Measurements from ENCODE around the gene HADHB.
"Not testable (repeated sequence)": the region's sequence is repeated elsewhere in the genome, so short reads cannot be mapped to it uniquely, and the experiment has no call there.

Gene HADHB

DNA sequence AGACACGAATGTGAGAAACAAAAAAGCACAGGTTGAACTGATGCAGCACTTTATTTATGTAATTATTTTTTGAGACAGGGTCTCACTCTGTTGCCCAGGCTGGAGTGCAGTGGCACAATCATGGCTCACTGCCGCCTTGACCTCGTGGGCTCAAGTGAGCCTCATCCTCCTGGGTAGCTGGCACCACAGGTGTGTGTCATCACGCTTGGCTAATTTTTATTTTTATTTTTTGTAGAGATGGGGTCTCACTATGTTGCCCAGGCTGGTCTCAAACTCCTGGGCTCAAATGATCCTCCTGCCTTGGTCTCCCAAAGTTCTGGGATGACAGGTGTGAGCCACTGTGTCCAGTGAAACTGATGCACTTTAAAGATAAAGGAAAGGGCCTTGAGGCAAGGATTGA is 84.3 kb downstream of the HADHB start:
- DNase-seq (ENCODE audit: low read depth in 2 of 2): not testable (repeated sequence)

DNA sequence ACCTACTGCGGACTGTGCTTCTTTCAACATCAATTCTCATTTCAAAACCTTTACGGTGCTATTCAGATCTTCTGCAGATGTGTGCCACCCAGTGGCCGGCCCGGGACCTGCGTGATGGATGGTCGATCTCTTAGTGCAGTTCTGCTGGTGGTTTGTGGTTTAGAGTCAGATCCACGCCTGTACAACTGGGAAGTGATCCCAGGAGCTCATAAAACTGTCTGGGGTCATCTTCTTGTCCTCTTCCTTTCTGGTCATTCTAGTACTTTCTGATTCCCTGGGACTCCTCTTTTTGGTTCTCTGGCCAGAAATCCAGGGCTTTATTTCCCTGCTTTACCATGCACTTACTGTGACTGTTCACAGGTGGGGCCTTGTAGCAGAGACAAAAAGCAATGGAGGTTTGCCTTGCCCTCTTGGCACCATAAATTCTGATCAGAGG is 85.4 kb downstream of the HADHB start:
- DNase-seq (ENCODE audit: low read depth in 2 of 2): peak; percentile 53 to 66

DNA sequence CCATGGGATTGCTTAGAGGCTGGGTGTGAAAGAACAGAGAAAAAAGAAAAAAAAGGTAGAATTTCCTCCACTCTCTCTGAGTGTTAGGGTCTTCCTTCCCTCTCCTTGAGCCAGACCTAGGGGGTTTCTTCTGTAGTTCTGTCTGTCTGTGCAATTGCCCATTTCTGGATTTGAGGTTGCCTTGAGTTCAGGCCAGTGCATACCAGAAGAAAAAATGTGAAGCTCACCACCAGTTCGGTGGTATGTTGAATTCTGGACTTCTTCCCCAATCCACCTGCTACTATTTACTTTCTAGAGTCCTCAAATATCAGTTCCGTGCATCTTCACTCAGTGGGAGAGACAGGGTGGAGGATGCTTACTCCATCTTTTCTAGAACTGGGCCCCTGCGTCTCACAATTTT is 85.9 kb downstream of the HADHB start:
- DNase-seq (ENCODE audit: low read depth in 2 of 2): no peak

DNA sequence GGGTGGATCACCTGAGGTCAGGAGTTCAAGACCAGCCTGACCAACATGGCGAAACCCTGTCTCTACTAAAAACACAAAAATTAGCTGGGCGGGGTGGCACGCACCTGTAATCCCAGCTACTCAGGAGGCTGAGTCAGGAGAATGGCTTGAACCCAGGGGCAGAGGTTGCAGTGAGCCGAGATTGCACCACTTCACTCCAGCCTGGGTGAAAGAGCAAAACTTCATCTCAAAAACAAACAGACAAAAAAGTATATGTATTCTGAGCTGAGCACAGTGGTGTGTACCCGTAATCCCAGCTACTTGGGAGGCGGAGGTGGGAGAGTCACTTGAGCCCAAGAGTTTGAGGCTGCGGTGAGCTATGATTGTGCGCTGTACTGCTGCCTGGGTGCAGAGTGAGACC is 86.6 kb downstream of the HADHB start:
- DNase-seq (ENCODE audit: low read depth in 2 of 2): not testable (repeated sequence)

DNA sequence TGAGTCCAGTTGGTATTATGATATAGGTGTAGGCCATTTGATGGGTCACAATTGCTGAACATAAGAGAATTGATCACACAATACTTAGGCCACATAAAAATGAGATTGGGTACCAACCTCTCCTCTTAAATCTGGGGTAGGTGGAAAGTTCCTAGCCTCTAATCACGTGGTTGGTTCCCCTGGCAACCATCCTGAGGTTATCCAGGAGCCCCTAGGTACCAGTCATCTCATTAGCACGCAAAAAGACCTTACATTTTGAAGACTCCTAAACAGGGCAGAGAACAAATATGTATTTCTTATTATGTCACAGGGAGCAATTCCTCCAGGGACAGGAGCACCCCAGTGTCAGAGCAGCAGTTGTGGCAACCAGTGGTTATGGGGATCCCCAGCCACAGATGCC is 88.6 kb downstream of the HADHB start:
- no peak for DNase-seq (ENCODE audit: low read depth in 2 of 2)

DNA sequence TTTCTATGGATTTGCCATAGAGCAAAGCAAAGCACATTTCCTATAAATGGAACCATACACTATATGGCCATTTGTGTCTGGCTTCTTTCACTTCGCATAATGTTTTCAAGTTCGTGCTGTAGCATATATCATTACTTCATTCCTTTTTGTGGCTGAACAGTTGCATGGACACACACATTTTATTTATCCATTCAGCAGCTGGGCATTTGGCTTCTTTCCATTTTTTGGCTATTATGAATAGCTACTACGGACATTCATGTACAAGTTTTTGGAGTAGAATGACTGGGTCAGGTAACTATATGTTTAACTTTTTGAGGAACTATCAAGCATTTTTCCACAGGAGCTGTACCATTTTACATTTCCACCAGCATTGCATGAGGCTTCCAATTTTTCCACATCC is 90.5 kb downstream of the HADHB start:
- DNase-seq (ENCODE audit: low read depth in 2 of 2): no peak

DNA sequence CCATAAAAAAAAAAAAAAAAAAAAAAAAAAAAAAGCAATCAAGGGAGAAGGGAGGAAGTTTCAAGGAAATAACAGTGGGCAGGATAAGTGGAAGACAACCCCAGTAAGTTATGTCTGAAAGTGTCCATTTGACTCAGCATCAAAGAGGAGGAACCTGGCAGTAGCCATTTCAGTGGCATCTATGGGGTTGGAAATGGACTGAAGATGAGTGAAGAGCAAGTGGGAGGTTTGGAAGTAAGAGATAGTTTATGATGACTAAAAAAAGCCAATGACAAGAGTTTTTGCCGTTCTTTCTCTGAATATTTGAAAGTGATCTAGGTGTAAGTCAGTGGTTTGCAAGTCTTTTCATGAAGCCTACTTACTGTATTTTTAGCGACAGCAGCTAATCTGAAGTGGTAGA is 92.0 kb downstream of the HADHB start:
- DNase-seq (ENCODE audit: low read depth in 2 of 2): no peak

DNA sequence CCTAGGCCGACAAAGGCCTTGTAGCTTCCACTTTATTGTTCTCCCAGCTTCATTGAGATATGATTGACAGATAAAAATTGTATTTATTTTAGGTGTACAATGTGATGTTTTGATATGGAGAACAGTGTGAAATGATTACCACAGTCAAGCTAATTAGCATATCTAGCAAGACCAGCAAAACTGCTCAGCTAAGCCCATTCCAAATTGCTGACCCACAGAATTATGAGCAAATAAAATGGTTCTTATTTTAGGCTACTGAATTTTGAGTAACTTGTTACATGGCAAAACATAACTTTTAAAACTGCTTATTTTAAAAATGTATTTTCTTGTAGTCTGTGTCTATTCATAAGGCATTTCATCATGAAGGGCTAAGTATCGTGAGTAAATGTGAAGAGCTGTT is 92.6 kb downstream of the HADHB start:
- no peak for DNase-seq (ENCODE audit: low read depth in 2 of 2)

Measured in stimulated activated CD8-positive, alpha-beta memory T cell treated with anti-CD3 and anti-CD28 coated beads, Interleukin-15, amount 100 ng/mL, for 4 hours (primary cell).